Measurements from ENCODE around the gene PJA1. TPM values are rescaled to one million over a fixed set of nuclear protein-coding genes. Genes with fewer than 3 reads are reported as not detected.
A peak's percentile ranks its signal among the peaks of the same experiment; 100 is the strongest.

Gene PJA1
- total RNA-seq, 2 donors from 2014 or later, result 32.0 to 32.6 TPM

- Mint-ChIP-seq H3K27ac (no peak overlapping the region), H3K9me3 (peaks cover 55% of the 10 kb centered on the region), H3K4me1 (peaks cover 18% of the 10 kb centered on the region), H3K27me3 (ENCODE audit: insufficient read depth) (no peaks in the 10 kb centered on the region), H3K36me3 (ENCODE audit: low read depth) (peaks cover 19% of the 10 kb centered on the region), H3K4me3 (no peak overlapping the region)
- no peak overlapping the region for H3K27ac ChIP-seq (ENCODE audit: low read depth, low read length)
- no peak overlapping the region for H3K9ac ChIP-seq (ENCODE audit: extremely low read depth, low read length, poor library complexity, severe bottlenecking)
- WGBS, 2 experiments (ENCODE audit: insufficient coverage in 1 of 2, insufficient read length in 1 of 2), result 70 to 80% methylated on average over 1 to 13 of the region's 13 CpGs
- no peaks in the 10 kb centered on the region for H3K9me3 ChIP-seq (ENCODE audit: control insufficient read depth, low read length)
- TF ChIP-seq CTCF (conservative IDR thresholded peaks at IDR 0.05), result peak; percentile 75
- no peaks in the 10 kb centered on the region for H3K27me3 ChIP-seq (ENCODE audit: control insufficient read depth, insufficient read depth, low read length, poor library complexity, severe bottlenecking)
- H3K36me3 ChIP-seq (ENCODE audit: control insufficient read depth, insufficient read depth, low read length), result no peaks in the 10 kb centered on the region
- H3K4me1 ChIP-seq (ENCODE audit: control insufficient read depth, insufficient read depth, low read length), result no peaks in the 10 kb centered on the region
- DNase-seq, result peak; percentile 73
- no peak overlapping the region for H3K4me3 ChIP-seq (ENCODE audit: low read length)
Measured at GRCh38 chrX:69158166-69158980, 6.9 kb downstream of the PJA1 start.

GRCh38 chrX:69156638-69157037 lies 8.6 kb downstream of the PJA1 start:
- Histone ChIP-seq H3K4me3 (ENCODE audit: low read length) (no peak overlapping the region), H3K9me3 (ENCODE audit: control insufficient read depth, low read length) (no peaks in the 10 kb centered on the region), H3K27me3 (ENCODE audit: control insufficient read depth, insufficient read depth, low read length, poor library complexity, severe bottlenecking) (no peaks in the 10 kb centered on the region), H3K4me1 (ENCODE audit: control insufficient read depth, insufficient read depth, low read length) (no peaks in the 10 kb centered on the region), H3K9ac (ENCODE audit: extremely low read depth, low read length, poor library complexity, severe bottlenecking) (no peak overlapping the region), H3K36me3 (ENCODE audit: control insufficient read depth, insufficient read depth, low read length) (no peaks in the 10 kb centered on the region), H3K27ac (ENCODE audit: low read depth, low read length) (no peak overlapping the region)
- no peak overlapping the region for H3K27ac Mint-ChIP-seq
- DNase-seq, result no peak
- H3K4me3 Mint-ChIP-seq, result no peak overlapping the region
- peaks cover 6% of the 10 kb centered on the region for H3K36me3 Mint-ChIP-seq (ENCODE audit: low read depth)
- TF ChIP-seq CTCF (conservative IDR thresholded peaks at IDR 0.05), result no peak
- H3K4me1 Mint-ChIP-seq, result peaks cover 25% of the 10 kb centered on the region
- H3K27me3 Mint-ChIP-seq (ENCODE audit: insufficient read depth), result no peaks in the 10 kb centered on the region
- 91% methylated on average over 5 of the region's 5 CpGs; no CpG with 5 or more reads in 1 of the 2 experiments for WGBS, 2 experiments (ENCODE audit: insufficient coverage in 1 of 2, insufficient read length in 1 of 2)
- peaks cover 45% of the 10 kb centered on the region for H3K9me3 Mint-ChIP-seq

- no peaks in the 10 kb centered on the region for H3K36me3 ChIP-seq (ENCODE audit: control insufficient read depth, insufficient read depth, low read length)
- no peak for DNase-seq
- 97% methylated on average over 4 of the region's 5 CpGs; no CpG with 5 or more reads in 1 of the 2 experiments for WGBS, 2 experiments (ENCODE audit: insufficient coverage in 1 of 2, insufficient read length in 1 of 2)
- no peaks in the 10 kb centered on the region for H3K27me3 ChIP-seq (ENCODE audit: control insufficient read depth, insufficient read depth, low read length, poor library complexity, severe bottlenecking)
- H3K4me3 Mint-ChIP-seq, result no peak overlapping the region
- H3K27ac Mint-ChIP-seq, result no peak overlapping the region
- H3K9me3 Mint-ChIP-seq, result peaks cover 38% of the 10 kb centered on the region
- no peaks in the 10 kb centered on the region for H3K4me1 ChIP-seq (ENCODE audit: control insufficient read depth, insufficient read depth, low read length)
- no peaks in the 10 kb centered on the region for H3K27me3 Mint-ChIP-seq (ENCODE audit: insufficient read depth)
- H3K4me1 Mint-ChIP-seq, result peaks cover 28% of the 10 kb centered on the region
- H3K27ac ChIP-seq (ENCODE audit: low read depth, low read length), result no peak overlapping the region
- no peak for TF ChIP-seq CTCF (conservative IDR thresholded peaks at IDR 0.05)
- no peak overlapping the region for H3K4me3 ChIP-seq (ENCODE audit: low read length)
- H3K36me3 Mint-ChIP-seq (ENCODE audit: low read depth), result no peaks in the 10 kb centered on the region
- H3K9me3 ChIP-seq (ENCODE audit: control insufficient read depth, low read length), result no peaks in the 10 kb centered on the region
- H3K9ac ChIP-seq (ENCODE audit: extremely low read depth, low read length, poor library complexity, severe bottlenecking), result no peak overlapping the region
Measured at GRCh38 chrX:69155786-69156520, 9.3 kb downstream of the PJA1 start.

All from endodermal cell (in vitro differentiated cells).